Pancreas (tissue), 10 donors: ENCODE results near the gene SIX4. TPM values are rescaled to one million over a fixed set of nuclear protein-coding genes. Genes with fewer than 3 reads are reported as not detected.
A peak's percentile ranks its signal among the peaks of the same experiment; 100 is the strongest.

Experiments used
- ATAC-seq, 4 donors: fragments of 200-7000 bp; cut with Tn5 transposase; one replicate each; pipeline versions ENCODE4 v1.8.0 to v1.9.1; 2020; ENCODE audit warnings: mild to moderate bottlenecking in 4 of 4, moderate library complexity in 4 of 4
- DNase-seq, 6 donors: peaks; one replicate each; pipeline ENCODE4 v3.0.0-alpha.2; 2020
- FAIRE-seq: peaks from 2 replicates; lab custom pipeline; 2012; peaks lifted over from hg19 to GRCh38; lab: Jason Lieb, UNC
- H3K27ac ChIP-seq, 4 donors: fragments of 200-600 bp; sonication (generic); 1 replicate in 3 of 4; 2 replicates in 1 of 4; pipeline versions ENCODE4 v1.5.0 to v1.8.0; 2020
- H3K27me3 ChIP-seq, 4 donors: fragments of 200-600 bp; one replicate each; pipeline ENCODE4 v1.8.0; 2021
- H3K36me3 ChIP-seq, 3 donors: fragments of 200-600 bp; sonication (generic) in 1 of 3; one replicate each; pipeline versions ENCODE4 v1.5.0 to v1.8.0; 2020 to 2021
- H3K4me1 ChIP-seq, 3 donors: fragments of 200-600 bp; one replicate each; pipeline ENCODE4 v1.8.0; 2021
- H3K4me3 ChIP-seq, 4 donors: fragments of 200-600 bp; sonication (generic) in 2 of 4; one replicate each; pipeline versions ENCODE4 v1.5.0 to v1.8.0; 2020 to 2021
- H3K9me3 ChIP-seq, 4 donors: fragments of 200-600 bp; one replicate each; pipeline ENCODE4 v1.8.0; 2021
- WGBS, 2 donors: extraction: QIAGEN DNeasy Blood & Tissue Kit; methylation state at CpG; one replicate each; pipeline ENCODE4 v1.1.7; 2013; 5-methylcytosine and 5-hydroxymethylcytosine counted together
- intact Hi-C, 3 donors: fragments of 100-400 bp; cut with DNase I; formaldehyde crosslinking; loops; one replicate each; pipeline versions ENCODE4 v1.11.1 to v1.14.2; 2022
- polyA plus RNA-seq, 2 donors: library from polyadenylated mRNA; stranded (reverse); fragments of 200-250 nt; gene quantifications; one replicate each; pipeline ENCODE4 v1.2.3, GENCODE V29; 2013
- total RNA-seq, 6 donors: library from RNA; stranded (reverse); fragmentation: NEBNext Ultra II Directional in 4 of 6; extraction: Animal tissue kit (Norgen Biotek cat#: 25700) in 4 of 6; gene quantifications; one replicate each; pipeline versions ENCODE4 v1.2.1 to v1.2.4, GENCODE V29; 2021 to 2023
- TF ChIP-seq, protein P1 (sequence below), 4 donors: fragments of 200-600 bp; sonication (generic) in 3 of 4; IDR thresholded peaks; one replicate each; pipeline versions ENCODE4 v1.5.0 to v1.8.0; 2021; ENCODE audit warnings: antibody characterized with exemption in 4 of 4
- donor health status: healthy with polysubstance abuse.
- donor health status: DM: no; HTN: no; CAD: no; lungs with moderate emphysema.
- donor health status: DM: no; HTN: no; CAD: no.
- donor health status: control.
- donor health status: control.
- donor health status: Bipolar disorder and iron deficiency.
- donor health status: DM: yes; HTN: yes; CAD: no.
- donor health status: DM: no; HTN: no; CAD: no.
- donor health status: DM: no; HTN: no; CAD: no.
- donor health status: DM: yes; HTN: yes; CAD: no.

Gene SIX4
- total and polyA plus RNA-seq, 8 donors: 0.33 to 4.1 (median 2.2) TPM

- H3K27ac ChIP-seq: no peak overlapping the region
- no peaks in the 10 kb centered on the region for H3K27me3 ChIP-seq
- no peaks in the 10 kb centered on the region for H3K9me3 ChIP-seq
- no peak overlapping the region for H3K4me3 ChIP-seq
- FAIRE-seq: no peak
- WGBS, 2 donors: 78 to 80% methylated on average over 5 of the region's 5 CpGs
- no peaks in the 10 kb centered on the region for H3K4me1 ChIP-seq
- intact Hi-C loops: no loop called here
- H3K36me3 ChIP-seq: no peaks in the 10 kb centered on the region
- DNase-seq: no peak
- TF ChIP-seq, protein P1, sequence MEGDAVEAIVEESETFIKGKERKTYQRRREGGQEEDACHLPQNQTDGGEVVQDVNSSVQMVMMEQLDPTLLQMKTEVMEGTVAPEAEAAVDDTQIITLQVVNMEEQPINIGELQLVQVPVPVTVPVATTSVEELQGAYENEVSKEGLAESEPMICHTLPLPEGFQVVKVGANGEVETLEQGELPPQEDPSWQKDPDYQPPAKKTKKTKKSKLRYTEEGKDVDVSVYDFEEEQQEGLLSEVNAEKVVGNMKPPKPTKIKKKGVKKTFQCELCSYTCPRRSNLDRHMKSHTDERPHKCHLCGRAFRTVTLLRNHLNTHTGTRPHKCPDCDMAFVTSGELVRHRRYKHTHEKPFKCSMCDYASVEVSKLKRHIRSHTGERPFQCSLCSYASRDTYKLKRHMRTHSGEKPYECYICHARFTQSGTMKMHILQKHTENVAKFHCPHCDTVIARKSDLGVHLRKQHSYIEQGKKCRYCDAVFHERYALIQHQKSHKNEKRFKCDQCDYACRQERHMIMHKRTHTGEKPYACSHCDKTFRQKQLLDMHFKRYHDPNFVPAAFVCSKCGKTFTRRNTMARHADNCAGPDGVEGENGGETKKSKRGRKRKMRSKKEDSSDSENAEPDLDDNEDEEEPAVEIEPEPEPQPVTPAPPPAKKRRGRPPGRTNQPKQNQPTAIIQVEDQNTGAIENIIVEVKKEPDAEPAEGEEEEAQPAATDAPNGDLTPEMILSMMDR (IDR thresholded peaks at IDR 0.05): no peak
- no peak for ATAC-seq
Observed at GRCh38 chr14:60668431-60669112, 55.6 kb downstream of the SIX4 start.

- no peak overlapping the region for H3K4me3 ChIP-seq
- WGBS, 2 donors: 10 to 18% methylated on average over 3 of the region's 3 CpGs
- H3K36me3 ChIP-seq: no peaks in the 10 kb centered on the region
- ATAC-seq (peak in 3 of 4 donors; percentile 26 to 54 (median 47)), DNase-seq (no peak), FAIRE-seq (no peak)
- H3K27ac ChIP-seq: no peak overlapping the region
- H3K27me3 ChIP-seq: peaks cover 0 to 8% (median 2%) of the 10 kb centered on the region in 4 donors
- intact Hi-C loops: no loop called here
- no peaks in the 10 kb centered on the region for H3K4me1 ChIP-seq
- TF ChIP-seq, protein P1 (IDR thresholded peaks at IDR 0.05): no peak
- no peaks in the 10 kb centered on the region for H3K9me3 ChIP-seq
Observed at GRCh38 chr14:60665177-60665550, 59.0 kb downstream of the SIX4 start.

DNA sequence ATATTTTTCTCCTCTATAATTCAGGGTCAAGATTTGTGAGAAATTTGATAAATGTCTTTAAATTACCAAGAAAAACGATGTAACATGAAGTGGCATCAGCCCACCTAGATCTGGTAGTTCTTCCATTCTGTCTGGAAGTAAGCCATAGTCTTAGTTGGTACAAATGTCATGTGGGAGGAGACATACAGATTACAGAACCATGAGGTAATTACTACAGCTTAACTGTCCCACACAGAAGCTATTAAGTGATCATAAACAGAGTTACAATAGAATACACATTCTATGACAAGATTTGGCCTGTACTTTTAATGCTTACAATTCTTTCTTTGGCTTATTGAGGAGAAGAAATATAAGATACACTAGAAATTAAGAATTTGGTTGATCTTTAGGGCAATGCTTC is 61.2 kb downstream of the SIX4 start:
- H3K27ac ChIP-seq: no peak overlapping the region
- no peaks in the 10 kb centered on the region for H3K9me3 ChIP-seq
- intact Hi-C loops: no loop called here
- H3K4me1 ChIP-seq: no peaks in the 10 kb centered on the region
- H3K36me3 ChIP-seq: no peaks in the 10 kb centered on the region
- TF ChIP-seq, protein P1 (IDR thresholded peaks at IDR 0.05): no peak
- FAIRE-seq: no peak
- DNase-seq: no peak
- WGBS, 2 donors: 69 to 87% methylated on average over 1 of the region's 1 CpG
- ATAC-seq: no peak
- H3K27me3 ChIP-seq: peaks cover 0 to 16% (median 2%) of the 10 kb centered on the region in 4 donors
- H3K4me3 ChIP-seq: no peak overlapping the region

DNA sequence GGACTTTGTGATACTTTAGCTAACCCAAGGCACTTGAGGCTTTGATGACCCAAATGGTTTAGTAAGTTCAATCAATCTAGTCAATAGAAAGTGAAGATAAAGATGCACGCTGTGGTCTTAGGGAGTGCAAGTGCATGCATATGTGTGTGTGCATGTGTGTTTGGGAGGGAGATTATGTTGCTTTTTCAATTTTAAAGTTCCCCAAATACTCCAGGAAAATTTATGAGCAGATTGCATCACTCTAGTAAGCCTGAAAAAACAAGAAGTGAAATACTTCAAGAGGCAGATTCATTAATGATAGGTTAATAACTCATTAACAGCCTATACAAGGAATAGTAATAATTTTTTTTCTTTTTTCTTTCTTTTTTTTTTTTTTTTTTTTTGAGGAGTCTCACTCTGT is 62.4 kb downstream of the SIX4 start:
- peaks cover 0 to 20% (median 3%) of the 10 kb centered on the region in 4 donors for H3K27me3 ChIP-seq
- 79 to 85% methylated on average over 1 of the region's 1 CpG for WGBS, 2 donors
- no peaks in the 10 kb centered on the region for H3K9me3 ChIP-seq
- FAIRE-seq (no peak), ATAC-seq (no peak), DNase-seq (no peak)
- no peak overlapping the region for H3K27ac ChIP-seq
- no peak overlapping the region for H3K4me3 ChIP-seq
- TF ChIP-seq, protein P1 (IDR thresholded peaks at IDR 0.05): no peak
- intact Hi-C loops: no loop called here
- no peaks in the 10 kb centered on the region for H3K4me1 ChIP-seq
- no peaks in the 10 kb centered on the region for H3K36me3 ChIP-seq

Other genes starting within 250 kb of the SIX4 start
- gene C14orf39, start 238.3 kb downstream of the SIX4 start, total RNA-seq: not detected
- under 1 TPM in 1 of 2 donors, not detected in 1; 0.02 TPM for gene C14orf39, start 238.3 kb downstream of the SIX4 start, polyA plus RNA-seq
- gene SIX6, start 215.2 kb downstream of the SIX4 start, total RNA-seq: not detected
- not detected for gene SIX6, start 215.2 kb downstream of the SIX4 start, polyA plus RNA-seq
- under 1 TPM in 3 of 6 donors, not detected in 3; 0.06 to 0.09 (median 0.06) TPM for gene SIX1, start 74.9 kb downstream of the SIX4 start, total RNA-seq
- under 1 TPM in 1 of 2 donors, not detected in 1; 0.08 TPM for gene SIX1, start 74.9 kb downstream of the SIX4 start, polyA plus RNA-seq
- gene MNAT1, start 10.4 kb upstream of the SIX4 start, total RNA-seq: 10 to 100 TPM in 5 of 6 donors, 1 to 10 TPM in 1; 8.0 to 15.6 (median 12.9) TPM
- gene MNAT1, start 10.4 kb upstream of the SIX4 start, polyA plus RNA-seq: 10 to 100 TPM in 1 of 2 donors, 1 to 10 TPM in 1; 6.9 to 12.2 TPM